HEK293 (cell line): ENCODE data around the gene R3HDML.

Experiments
- TCF7L2 ChIP-seq: IDR thresholded peaks from 2 replicates; pipeline ENCODE4 v1.6.1; 2011; ENCODE audit warnings: low read depth, mild to moderate bottlenecking, inconsistent platforms, low read length, moderate library complexity, borderline replicate concordance
- WT1 ChIP-seq: fragments of 450-650 bp; formaldehyde crosslinking; IDR thresholded peaks from 2 replicates; pipeline ENCODE4 v1.5.1; 2016; ENCODE audit warnings: missing biosample characterization, missing genetic modification characterization
- ZNF561 ChIP-seq: fragments of 450-650 bp; IDR thresholded peaks from 2 replicates; pipeline ENCODE4 v1.5.1; 2018; ENCODE audit warnings: missing biosample characterization, missing genetic modification characterization, borderline replicate concordance
- ZNF629 ChIP-seq: fragments of 450-650 bp; formaldehyde crosslinking; IDR thresholded peaks from 2 replicates; pipeline ENCODE4 v1.5.1; 2017; ENCODE audit warnings: missing biosample characterization, missing genetic modification characterization
- ZNF701 ChIP-seq: fragments of 450-650 bp; formaldehyde crosslinking; IDR thresholded peaks from 2 replicates; pipeline ENCODE4 v1.5.1; 2016; ENCODE audit warnings: missing biosample characterization, missing genetic modification characterization
- TF ChIP-seq, protein P1 (sequence below): fragments of 450-650 bp; formaldehyde crosslinking; IDR thresholded peaks from 2 replicates; pipeline ENCODE4 v1.5.1; 2016; ENCODE audit warnings: missing biosample characterization, missing genetic modification characterization

GRCh38 chr20:44357555-44358125, 20.8 kb downstream of the R3HDML start:
- TF ChIP-seq, protein P1, sequence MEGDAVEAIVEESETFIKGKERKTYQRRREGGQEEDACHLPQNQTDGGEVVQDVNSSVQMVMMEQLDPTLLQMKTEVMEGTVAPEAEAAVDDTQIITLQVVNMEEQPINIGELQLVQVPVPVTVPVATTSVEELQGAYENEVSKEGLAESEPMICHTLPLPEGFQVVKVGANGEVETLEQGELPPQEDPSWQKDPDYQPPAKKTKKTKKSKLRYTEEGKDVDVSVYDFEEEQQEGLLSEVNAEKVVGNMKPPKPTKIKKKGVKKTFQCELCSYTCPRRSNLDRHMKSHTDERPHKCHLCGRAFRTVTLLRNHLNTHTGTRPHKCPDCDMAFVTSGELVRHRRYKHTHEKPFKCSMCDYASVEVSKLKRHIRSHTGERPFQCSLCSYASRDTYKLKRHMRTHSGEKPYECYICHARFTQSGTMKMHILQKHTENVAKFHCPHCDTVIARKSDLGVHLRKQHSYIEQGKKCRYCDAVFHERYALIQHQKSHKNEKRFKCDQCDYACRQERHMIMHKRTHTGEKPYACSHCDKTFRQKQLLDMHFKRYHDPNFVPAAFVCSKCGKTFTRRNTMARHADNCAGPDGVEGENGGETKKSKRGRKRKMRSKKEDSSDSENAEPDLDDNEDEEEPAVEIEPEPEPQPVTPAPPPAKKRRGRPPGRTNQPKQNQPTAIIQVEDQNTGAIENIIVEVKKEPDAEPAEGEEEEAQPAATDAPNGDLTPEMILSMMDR: no peak
- no peak for TF ChIP-seq TCF7L2
- no peak for TF ChIP-seq ZNF701 (tag by site-specific recombination)
- TF ChIP-seq WT1: no peak
- TF ChIP-seq ZNF629 (tag by site-specific recombination): no peak
- TF ChIP-seq ZNF561 (tag by site-specific recombination): no peak
